Right cardiac atrium (tissue), 5 donors: ENCODE measurements around the gene RRAD. TPM values are rescaled to one million over a fixed set of nuclear protein-coding genes. Genes with fewer than 3 reads are reported as not detected.
"Not testable (repeated sequence)": the region's sequence is repeated elsewhere in the genome, so short reads cannot be mapped to it uniquely, and the experiment has no call there.

Experiments used
- ATAC-seq, 2 donors: fragments of 200-7000 bp; cut with Tn5 transposase; one replicate each; pipeline versions ENCODE4 v1.8.0 to v1.9.1; 2020; ENCODE audit warnings: moderate library complexity in 2 of 2, mild to moderate bottlenecking in 1 of 2
- DNase-seq, 3 donors: peaks; one replicate each; pipeline ENCODE4 v3.0.0-alpha.2; 2020
- H3K27ac ChIP-seq: one replicate; pipeline ENCODE4 v1.5.1; 2013; ENCODE audit warnings: mild to moderate bottlenecking, low read length, control low read depth, moderate library complexity
- H3K27me3 ChIP-seq: one replicate; pipeline ENCODE4 v1.6.1; 2013; ENCODE audit not compliant: control insufficient read depth, insufficient read depth
- H3K4me1 ChIP-seq: one replicate; pipeline ENCODE4 v1.6.1; 2013; ENCODE audit warnings: low read length; ENCODE audit not compliant: control insufficient read depth, insufficient read depth
- H3K4me3 ChIP-seq: one replicate; pipeline ENCODE4 v1.5.1; 2013; ENCODE audit warnings: low read length, control low read depth
- H3K9me3 ChIP-seq: one replicate; pipeline ENCODE4 v1.6.1; 2013; ENCODE audit warnings: low read length; ENCODE audit not compliant: control insufficient read depth
- WGBS: extraction: QIAGEN DNeasy Blood & Tissue Kit; methylation state at CpG from one replicate; pipeline ENCODE4 v1.1.7; 2013; 5-methylcytosine and 5-hydroxymethylcytosine counted together
- intact Hi-C, 4 donors: fragments of 100-400 bp; cut with DNase I; formaldehyde crosslinking; loops; one replicate each; pipeline versions ENCODE4 v1.11.0 to v1.14.0; 2022 to 2023
- polyA plus RNA-seq: library from polyadenylated mRNA; stranded (reverse); fragments of 200-250 nt; gene quantifications from one replicate; pipeline ENCODE4 v1.2.3, GENCODE V29; 2013
- total RNA-seq, 4 donors: library from RNA; stranded (reverse); fragmentation: NEBNext Ultra II Directional; extraction: Animal tissue kit (Norgen Biotek cat#: 25700); gene quantifications; one replicate each; pipeline ENCODE4 v1.2.1, GENCODE V29; 2021
- donor health status: healthy with polysubstance abuse.
- donor health status: DM: no; HTN: yes; CAD: no.
- donor health status: DM: no; HTN: no; CAD: no.
- donor health status: DM: no; HTN: yes; CAD: no; lungs with severe emphysema.
- donor health status: DM: yes; HTN: yes; CAD: no.

RRAD gene
- total and polyA plus RNA-seq, 5 donors: 135 to 375 (median 143) TPM

DNA sequence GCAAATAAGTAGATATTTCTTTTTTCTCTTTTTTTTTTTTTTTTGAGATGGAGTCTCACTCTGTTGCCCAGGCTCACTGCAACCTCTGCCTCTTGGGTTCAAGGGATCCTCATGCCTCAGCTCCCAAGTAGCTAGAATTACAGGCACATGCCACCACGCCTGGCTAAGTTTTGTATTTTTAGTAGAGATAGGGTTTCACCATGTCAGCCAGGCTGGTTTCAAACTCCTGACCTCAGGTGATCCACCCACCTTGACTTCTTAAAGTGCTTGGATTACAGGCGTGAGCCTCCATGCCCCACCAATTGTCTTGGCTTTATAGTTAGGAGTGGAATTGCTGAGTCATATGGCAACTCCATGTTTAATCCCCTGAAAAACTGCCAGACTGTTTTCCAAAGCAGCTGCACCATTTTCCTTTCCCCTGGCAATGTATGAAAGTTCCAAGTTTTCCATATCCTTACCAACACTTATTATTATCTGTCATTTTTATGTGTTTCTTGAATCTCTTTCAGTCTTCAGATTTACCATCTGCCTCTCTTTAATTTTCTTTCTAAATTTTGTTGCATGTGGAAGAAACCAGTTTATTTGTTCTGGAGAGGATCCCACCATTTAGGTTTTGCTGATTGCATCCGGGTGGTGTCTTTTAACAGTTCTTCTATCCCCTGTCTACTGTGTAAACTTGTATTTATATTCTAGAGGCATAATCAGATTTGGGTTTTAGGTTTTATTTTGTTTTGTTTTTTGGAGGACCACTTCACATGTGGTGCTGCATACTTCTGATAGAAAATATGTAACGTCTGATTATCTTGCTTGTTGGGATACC lies 25.8 kb upstream of the RRAD start:
- Histone ChIP-seq H3K27me3 (no peaks in the 10 kb centered on the region), H3K27ac (no peak overlapping the region), H3K4me3 (no peak overlapping the region), H3K4me1 (no peaks in the 10 kb centered on the region), H3K9me3 (no peaks in the 10 kb centered on the region)
- no peak for DNase-seq
- 80% methylated on average over 4 of the region's 4 CpGs for WGBS
- intact Hi-C loops: no loop called here
- no peak for ATAC-seq

DNA sequence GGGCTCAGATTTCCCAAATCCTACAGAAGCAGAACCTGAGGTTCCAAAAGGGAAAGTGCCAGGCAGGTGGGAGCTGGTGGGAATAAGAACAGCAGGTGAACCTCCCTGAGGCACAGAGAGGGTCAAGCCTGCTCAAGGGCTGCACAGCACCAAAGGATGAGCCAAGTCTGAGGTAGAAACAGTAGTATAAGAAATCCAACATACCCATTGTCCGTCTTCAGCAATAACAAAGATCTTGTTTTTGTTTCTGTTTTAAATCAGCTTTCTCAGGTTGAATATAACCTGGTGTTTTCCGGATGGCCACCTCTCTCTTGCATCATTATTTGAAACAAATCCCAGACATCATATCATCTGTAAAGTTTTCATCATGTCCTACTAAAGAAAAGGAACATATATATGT lies 25.1 kb upstream of the RRAD start:
- no peak for ATAC-seq
- intact Hi-C loops: no loop called here
- no peak overlapping the region for H3K4me3 ChIP-seq

DNA sequence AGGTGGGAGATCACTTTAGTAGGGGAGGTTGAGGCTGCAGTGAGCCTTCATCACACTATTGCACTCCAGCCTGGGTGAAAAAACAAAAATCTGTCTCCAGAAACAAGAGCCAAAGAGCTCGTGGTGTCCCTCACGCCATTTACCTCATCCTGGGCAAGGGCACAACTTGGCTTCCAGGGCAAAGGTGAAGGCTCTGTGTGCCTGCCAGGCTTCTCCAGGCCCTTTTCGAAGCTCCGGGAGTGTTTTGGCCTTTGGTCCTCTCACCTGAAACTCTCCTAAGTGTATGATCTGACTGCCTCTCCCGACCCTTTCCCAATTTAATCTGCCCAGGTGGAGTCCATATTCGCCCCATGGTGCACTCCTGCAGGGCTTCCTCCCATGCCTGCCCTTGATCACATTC lies 24.1 kb upstream of the RRAD start:
- ATAC-seq: no peak
- no peaks in the 10 kb centered on the region for H3K27me3 ChIP-seq
- intact Hi-C loops: loop anchor here in 1 of 4 donors (10.0 kb wide), 1 partner anchor 55 kb away; no protein-coding TSS in a partner anchor
- H3K4me3 ChIP-seq: no peak overlapping the region
- H3K4me1 ChIP-seq: no peaks in the 10 kb centered on the region
- H3K9me3 ChIP-seq: no peaks in the 10 kb centered on the region
- no peak overlapping the region for H3K27ac ChIP-seq
- no peak for DNase-seq
- 73% methylated on average over 6 of the region's 6 CpGs for WGBS

More for the DNA sequence above, 25.1 kb upstream of the RRAD start:
- H3K27me3 ChIP-seq: no peaks in the 10 kb centered on the region
- H3K4me1 ChIP-seq: no peaks in the 10 kb centered on the region
- no peak for DNase-seq
- 77% methylated on average over 2 of the region's 2 CpGs for WGBS
- no peaks in the 10 kb centered on the region for H3K9me3 ChIP-seq
- no peak overlapping the region for H3K27ac ChIP-seq

DNA sequence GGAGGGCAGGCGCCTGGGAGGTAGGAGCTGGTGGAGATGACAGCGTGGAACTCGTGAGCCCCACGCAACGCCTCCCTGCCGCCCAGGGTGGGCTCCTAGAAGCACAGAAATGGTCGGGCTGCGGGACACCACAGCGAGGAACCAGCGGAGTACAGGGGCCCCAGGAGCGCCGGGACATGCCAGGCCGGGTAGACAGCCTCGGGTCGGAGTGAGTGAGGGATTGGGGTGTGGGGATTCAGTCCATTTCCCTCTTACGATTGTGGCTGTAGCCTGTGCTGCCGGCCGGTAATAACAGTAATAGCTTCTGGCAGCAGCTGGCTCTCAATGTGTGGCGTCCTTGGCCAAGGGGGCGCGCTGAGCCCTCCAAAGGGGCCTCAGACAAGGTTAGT lies 23.5 kb upstream of the RRAD start:
- ATAC-seq (peak; percentile 3 to 16), DNase-seq (no peak)
- peak overlapping the region; percentile 68 for H3K4me3 ChIP-seq
- H3K4me1 ChIP-seq: no peaks in the 10 kb centered on the region
- no peak overlapping the region for H3K27ac ChIP-seq
- no peaks in the 10 kb centered on the region for H3K9me3 ChIP-seq
- intact Hi-C loops: loop anchor here in 1 of 4 donors (10.0 kb wide), 1 partner anchor 54 kb away; no protein-coding TSS in a partner anchor
- 18% methylated on average over 21 of the region's 21 CpGs for WGBS
- H3K27me3 ChIP-seq: no peaks in the 10 kb centered on the region

DNA sequence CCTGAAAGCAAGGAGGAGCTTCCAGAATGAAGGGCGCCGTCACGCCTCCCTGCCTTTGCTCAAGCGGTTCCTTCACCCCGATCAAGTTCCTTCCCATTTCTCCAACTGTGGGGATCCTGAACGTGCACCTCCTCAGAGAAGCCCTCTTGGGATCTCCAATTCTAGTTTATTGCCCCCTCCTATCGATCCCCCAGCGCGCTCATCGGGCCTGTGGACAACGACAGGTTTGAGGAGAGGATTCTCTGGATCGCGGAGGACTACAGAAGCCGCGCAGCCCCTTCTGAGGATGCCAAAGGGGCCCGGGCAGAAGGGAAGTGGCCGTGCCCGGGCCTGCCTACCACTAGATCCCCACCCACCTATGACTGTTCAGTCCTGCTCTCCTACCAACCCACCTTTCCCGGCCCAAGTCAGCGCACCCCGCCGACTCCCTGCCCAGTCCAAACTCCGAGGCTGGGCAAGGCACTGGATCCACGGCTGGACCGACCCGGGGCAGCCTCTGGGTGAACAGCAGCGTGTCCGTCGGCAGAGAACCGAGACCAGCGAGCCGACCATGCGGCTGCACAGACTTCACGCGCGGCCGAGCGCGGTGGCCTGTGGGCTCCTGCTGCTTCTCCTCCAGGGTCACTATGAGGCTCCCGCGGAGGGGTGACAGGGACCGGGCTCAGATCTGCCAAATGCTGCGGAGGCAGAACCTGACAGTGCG lies 22.9 kb upstream of the RRAD start:
- 3% methylated on average over 44 of the region's 44 CpGs for WGBS
- H3K4me1 ChIP-seq: no peaks in the 10 kb centered on the region
- H3K4me3 ChIP-seq: peak overlapping the region; percentile 68
- DNase-seq (peak in 2 of 3 donors; percentile 64 to 71), ATAC-seq (peak; percentile 26 to 44)
- no peak overlapping the region for H3K27ac ChIP-seq
- no peaks in the 10 kb centered on the region for H3K27me3 ChIP-seq
- intact Hi-C loops: loop anchor here in 1 of 4 donors (10.0 kb wide), 1 partner anchor 53 kb away; no protein-coding TSS in a partner anchor
- no peaks in the 10 kb centered on the region for H3K9me3 ChIP-seq

DNA sequence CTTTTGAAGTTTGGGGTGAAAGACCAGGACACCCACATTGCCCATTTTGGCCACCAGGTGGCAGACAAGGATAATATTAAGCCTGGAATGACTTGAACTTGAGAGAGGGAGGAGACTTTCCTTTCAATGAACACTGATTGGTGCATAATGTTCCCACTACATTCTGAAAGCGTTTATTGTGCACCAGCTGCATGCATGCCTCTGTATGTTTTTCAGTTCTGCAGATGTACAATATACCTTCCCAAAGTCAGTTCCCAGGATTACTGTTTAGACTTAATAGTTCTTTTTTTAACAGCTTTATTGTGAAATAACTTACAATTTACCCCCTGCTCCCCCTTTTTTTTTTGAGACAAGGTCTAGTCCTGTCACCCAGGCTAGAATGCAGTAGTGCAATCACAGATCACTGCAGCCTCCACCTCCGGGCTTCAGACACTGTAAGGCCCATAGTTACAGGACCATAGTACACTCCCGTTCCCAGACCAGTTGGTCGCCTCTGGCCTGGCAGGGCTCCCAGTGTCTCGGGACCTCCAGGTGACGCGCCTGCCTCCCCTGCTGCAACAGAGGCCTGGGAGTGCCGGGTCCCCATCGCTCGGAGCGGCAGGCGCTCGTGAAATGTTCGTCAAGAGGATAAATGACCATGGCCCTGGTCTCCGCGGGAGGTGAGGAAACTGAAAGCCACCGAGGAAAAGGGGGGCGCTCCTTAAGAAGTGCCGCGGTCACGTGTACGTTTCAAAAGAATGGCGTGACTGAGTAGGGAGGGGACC lies 22.1 kb upstream of the RRAD start:
- Histone ChIP-seq H3K27ac (no peak overlapping the region), H3K9me3 (no peaks in the 10 kb centered on the region), H3K4me1 (no peaks in the 10 kb centered on the region), H3K4me3 (peak overlapping the region; percentile 68), H3K27me3 (no peaks in the 10 kb centered on the region)
- ATAC-seq (peak; percentile 72 to 76), DNase-seq (peak; percentile 81 to 93 (median 86))
- intact Hi-C loops: loop anchor here in 1 of 4 donors (10.0 kb wide), 1 partner anchor 53 kb away; no protein-coding TSS in a partner anchor
- WGBS: under 1% methylated on average over 21 of the region's 23 CpGs

DNA sequence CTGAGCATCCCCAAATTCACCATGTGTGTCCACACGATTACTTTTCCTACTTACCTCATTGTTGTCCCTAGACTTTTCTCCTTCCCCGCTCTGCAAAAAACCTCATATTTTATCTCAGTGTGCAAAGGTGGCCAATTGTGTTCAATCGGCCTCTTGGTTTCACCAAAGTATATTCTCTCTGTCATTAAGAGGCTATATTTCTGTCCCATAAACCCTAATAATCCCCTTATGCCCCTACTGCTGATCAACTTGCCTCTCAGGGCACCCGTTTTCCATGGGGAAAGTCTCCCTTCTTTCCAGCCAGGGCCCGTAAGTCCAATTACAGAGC lies 21.6 kb upstream of the RRAD start:
- H3K4me1 ChIP-seq: no peaks in the 10 kb centered on the region
- DNase-seq: no peak
- no peak overlapping the region for H3K27ac ChIP-seq
- 38% methylated on average over 5 of the region's 5 CpGs for WGBS
- no peaks in the 10 kb centered on the region for H3K27me3 ChIP-seq
- intact Hi-C loops: loop anchor here in 1 of 4 donors (10.0 kb wide), 1 partner anchor 52 kb away; no protein-coding TSS in a partner anchor
- H3K4me3 ChIP-seq: no peak overlapping the region
- H3K9me3 ChIP-seq: no peaks in the 10 kb centered on the region
- ATAC-seq: no peak

DNA sequence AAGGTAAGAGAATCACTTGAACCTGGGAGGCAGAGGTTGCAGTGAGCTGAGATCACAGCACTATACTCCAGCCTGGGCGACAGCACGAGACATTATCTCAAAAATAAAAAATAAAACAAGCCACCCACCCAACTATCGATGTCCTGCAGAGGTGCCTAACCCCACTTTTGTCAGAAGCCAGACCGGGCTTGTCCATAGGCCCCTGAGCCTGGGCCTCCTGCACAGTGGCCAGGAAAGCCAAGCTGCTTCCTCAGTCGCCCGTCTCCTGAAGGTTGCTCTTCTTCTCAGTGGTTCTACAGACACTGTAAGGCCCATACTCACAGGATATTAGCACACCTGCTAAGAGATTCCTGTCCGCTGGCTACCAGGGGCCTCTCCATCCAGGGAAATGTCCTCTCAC lies 21.2 kb upstream of the RRAD start:
- Histone ChIP-seq H3K9me3 (no peaks in the 10 kb centered on the region), H3K27ac (no peak overlapping the region), H3K27me3 (no peaks in the 10 kb centered on the region), H3K4me3 (no peak overlapping the region), H3K4me1 (no peaks in the 10 kb centered on the region)
- DNase-seq: no peak
- 67% methylated on average over 7 of the region's 7 CpGs for WGBS
- ATAC-seq: no peak
- intact Hi-C loops: loop anchor here in 1 of 4 donors (10.0 kb wide), 1 partner anchor 52 kb away; no protein-coding TSS in a partner anchor

DNA sequence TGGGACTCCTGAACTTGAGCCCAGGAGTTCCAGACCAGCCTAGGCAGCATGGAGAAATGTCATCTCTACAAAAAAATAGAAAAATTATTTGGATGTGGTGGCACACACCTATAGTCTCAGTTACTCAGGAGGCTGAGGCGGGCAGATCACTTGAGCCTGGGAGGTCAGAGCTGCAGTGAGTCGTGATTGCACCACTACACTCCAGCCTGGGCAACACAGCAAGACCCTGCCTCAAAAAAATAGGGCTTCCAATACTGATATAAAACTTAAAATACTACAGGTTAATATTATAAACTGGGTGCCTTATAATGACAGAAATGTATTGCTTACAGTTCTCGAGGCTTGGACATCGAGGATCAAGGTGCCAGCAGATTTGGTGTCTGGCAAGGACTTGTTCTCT lies 20.6 kb upstream of the RRAD start:
- 84% methylated on average over 4 of the region's 4 CpGs for WGBS
- Histone ChIP-seq H3K27me3 (no peaks in the 10 kb centered on the region), H3K4me3 (no peak overlapping the region), H3K27ac (no peak overlapping the region), H3K9me3 (no peaks in the 10 kb centered on the region), H3K4me1 (no peaks in the 10 kb centered on the region)
- intact Hi-C loops: loop anchor here in 1 of 4 donors (10.0 kb wide), 1 partner anchor 51 kb away; no protein-coding TSS in a partner anchor
- DNase-seq: no peak
- ATAC-seq: no peak

DNA sequence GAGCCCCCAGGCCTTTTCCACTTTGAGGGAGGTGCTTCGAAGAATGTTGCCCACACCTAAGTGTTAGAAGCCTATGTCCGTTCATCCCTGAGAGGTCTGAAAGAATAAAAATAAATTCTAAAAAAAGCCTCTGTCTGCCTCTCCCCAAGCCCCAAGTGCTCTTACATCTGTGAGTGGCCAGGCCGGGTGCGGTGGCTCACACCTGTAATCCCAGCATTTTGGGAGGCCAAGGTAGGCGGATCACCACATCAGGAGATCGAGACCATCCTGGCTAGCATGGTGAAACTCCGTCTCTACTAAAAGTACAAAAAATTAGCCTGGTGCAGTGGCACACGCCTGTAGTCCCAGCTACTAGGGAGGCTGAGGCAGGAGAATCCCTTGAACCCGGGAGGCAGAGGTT lies 19.6 kb upstream of the RRAD start:
- not testable (repeated sequence) for ATAC-seq, DNase-seq, H3K4me3 ChIP-seq, H3K9me3 ChIP-seq, H3K27me3 ChIP-seq, H3K27ac ChIP-seq, H3K4me1 ChIP-seq
- 78% methylated on average over 9 of the region's 9 CpGs for WGBS
- intact Hi-C loops: loop anchor here in 1 of 4 donors (10.0 kb wide), 1 partner anchor 50 kb away; no protein-coding TSS in a partner anchor
